Measurements from ENCODE around the gene CRYGB. TPM values are rescaled to one million over a fixed set of nuclear protein-coding genes. Genes with fewer than 3 reads are reported as not detected.
A peak's percentile ranks its signal among the peaks of the same experiment; 100 is the strongest.
"Not testable (repeated sequence)": the region's sequence is repeated elsewhere in the genome, so short reads cannot be mapped to it uniquely, and the experiment has no call there.

Gene CRYGB
- total RNA-seq, 1 donor from 2014 or later, result not detected

GRCh38 chr2:208150094-208150493 lies 4.1 kb upstream of the CRYGB start:
- DNase-seq (ENCODE audit: low read depth), result no peak

DNA sequence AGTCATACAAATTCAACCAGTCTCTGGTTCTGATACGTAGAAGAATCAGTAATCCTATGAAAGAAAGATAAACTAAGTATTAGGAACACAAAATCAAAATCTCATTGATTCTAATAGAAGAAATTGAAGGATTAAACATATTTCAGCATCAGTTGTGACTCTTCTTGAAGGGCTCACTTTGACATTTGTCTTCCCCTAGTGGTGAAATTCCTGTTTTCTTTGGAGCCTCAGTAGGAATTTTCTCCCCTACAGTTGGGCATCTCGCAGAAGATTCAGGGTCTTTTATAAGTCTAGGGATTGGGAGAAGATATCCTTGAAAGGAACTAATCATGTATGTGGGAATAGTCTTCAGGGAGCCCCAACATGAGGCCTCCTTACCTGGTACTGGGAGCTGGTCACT lies 2.8 kb upstream of the CRYGB start:
- no peak for DNase-seq (ENCODE audit: low read depth)

DNA sequence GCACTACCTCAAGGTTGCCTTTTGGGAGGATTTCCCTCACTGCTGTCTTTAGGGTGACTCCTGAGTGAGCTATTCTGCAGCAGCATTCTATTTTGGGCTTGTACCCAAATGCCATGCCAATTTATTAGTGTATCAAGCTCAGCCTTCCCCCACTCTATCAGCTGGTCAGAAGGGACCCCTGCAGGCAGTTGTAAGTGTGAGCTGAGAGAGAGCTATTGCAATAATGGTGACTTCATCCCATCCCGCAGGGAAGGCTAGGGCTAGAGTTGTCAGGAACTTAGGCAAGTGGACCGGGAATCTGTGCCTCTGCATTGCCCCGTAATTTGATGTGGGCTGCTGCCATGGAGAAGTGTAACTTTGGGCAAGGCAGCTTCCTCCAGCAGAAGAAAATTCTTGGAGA lies 1.8 kb upstream of the CRYGB start:
- DNase-seq (ENCODE audit: low read depth), result no peak

GRCh38 chr2:208147008-208147407 lies 1.1 kb upstream of the CRYGB start:
- DNase-seq (ENCODE audit: low read depth), result no peak

GRCh38 chr2:208142925-208143799 lies 2.8 kb downstream of the CRYGB start:
- DNase-seq (ENCODE audit: low read depth), result no peak

DNA sequence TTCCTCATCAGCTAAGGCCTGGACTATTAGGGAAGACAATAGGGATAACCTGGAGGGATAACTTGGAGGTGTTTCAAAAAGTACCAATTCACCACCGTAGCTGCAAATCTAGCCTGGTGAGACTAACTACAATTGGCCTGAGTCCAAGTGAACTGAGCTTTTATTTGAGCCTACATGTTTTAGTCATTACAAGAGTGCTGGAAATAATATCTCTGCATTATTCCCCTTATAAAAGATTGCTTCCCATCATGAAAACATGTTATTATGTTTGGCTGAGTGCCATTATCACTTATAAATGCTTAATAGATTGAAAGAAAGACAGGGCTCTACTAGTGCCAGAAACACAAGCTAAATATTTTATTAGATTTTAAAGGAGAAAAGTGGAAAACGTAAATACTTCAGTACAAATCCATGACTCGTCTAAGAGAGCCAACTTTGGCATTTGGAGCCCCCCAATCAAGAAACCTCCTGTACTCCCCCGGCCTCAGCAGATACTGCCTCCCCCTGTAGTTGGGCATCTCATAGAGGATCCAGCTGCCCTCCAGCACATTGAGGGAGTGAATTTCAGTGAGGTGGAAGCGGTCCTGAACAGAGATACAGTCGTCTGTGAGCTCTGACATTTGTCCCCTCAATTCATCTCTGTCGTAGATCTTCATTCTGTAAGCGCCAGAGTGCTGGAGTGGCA lies 3.6 kb downstream of the CRYGB start:
- DNase-seq (ENCODE audit: low read depth), result peak; percentile 26

GRCh38 chr2:208139447-208139846 lies 6.5 kb downstream of the CRYGB start:
- DNase-seq (ENCODE audit: low read depth), result no peak

DNA sequence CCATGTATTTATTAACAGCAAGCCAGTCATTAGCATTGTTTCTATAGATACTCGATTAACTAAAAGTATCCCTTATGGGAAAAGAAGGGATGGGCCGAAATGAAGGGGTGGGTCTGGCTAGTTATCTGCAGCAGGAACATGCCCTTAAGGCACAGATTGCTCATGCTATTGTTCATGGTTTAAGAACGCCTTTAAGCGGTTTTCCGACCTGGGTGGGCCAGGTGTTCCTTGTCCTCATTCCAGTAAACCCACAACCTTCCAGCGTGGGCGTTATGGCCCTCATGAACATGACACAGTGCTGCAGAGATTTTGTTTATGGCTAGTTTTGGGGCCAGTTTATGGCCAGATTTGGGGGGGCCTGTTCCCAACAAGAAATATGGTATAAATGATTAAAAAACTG lies 7.6 kb downstream of the CRYGB start:
- not testable (repeated sequence) for DNase-seq (ENCODE audit: low read depth)

GRCh38 chr2:208136716-208137094 lies 9.3 kb downstream of the CRYGB start:
- no peak for DNase-seq (ENCODE audit: low read depth)

GRCh38 chr2:208135794-208136715 lies 9.9 kb downstream of the CRYGB start:
- DNase-seq (ENCODE audit: low read depth), result no peak

- DNase-seq (ENCODE audit: low read depth), result no peak
These were observed 10.9 kb downstream of the CRYGB start for GRCh38 chr2:208134928-208135586.

DNA sequence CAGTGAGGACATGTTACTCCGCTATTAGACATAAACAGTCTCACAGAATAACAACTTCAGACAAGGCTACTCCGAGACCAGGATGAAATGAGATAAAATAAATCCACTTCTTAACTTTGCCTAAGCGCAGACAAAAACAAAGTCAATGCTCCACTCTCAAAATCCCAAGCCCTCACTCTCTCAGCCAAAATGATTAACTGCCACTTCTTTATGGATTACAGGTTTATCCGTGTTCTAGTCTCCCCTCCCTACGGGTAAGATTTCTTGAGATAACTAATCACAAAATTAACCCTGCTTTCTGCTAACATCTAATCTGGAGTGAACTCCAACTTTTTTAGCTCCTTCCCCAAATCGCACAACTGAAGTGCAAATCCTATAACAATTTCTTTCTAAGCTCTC lies 15.2 kb downstream of the CRYGB start:
- DNase-seq (ENCODE audit: low read depth), result no peak

DNA sequence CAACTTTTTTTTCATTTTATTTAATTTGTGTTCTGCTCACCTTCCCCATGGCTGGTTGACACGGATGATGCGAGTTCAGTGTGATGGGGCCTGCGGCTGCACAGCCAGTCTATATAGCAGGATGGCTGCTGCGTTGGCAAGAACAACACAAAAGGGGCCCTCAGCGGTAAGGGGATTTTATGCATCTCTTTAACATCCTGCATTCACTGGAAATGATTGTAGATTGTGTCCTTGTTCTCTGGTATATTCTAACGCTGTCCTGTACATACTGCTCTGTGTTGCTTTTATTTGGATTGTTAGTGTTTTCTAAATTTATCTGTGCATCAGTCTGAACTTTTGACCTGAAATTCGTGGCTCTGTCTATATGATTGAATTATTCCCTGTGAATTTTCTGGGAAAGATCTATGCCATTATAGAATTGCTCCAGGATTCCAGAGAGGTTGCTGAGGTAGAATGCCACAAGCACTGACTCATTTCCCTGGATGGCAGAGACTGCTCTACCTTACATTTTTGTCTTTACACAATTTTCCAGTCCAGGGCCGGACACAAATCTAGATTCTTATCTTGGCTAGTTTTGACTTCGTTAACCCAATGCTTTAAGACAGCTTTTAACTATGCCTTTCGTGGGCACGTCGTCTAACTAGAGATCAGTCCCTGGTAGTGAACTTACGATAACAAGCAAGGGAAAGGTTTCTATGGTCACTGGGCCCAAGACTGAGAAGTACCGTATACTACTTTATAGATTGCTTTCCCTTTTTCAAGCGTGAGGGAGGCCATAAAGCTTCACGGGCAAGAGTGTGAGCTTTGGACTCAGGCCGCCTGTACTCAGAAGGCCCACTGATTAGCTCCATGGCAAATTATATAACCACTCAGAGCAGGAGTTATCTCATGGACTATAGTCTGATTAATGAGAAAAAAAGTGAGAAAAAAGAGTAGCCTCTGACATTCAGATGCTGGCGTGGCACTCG lies 15.9 kb downstream of the CRYGB start, which contains the start of gene CRYGC:
TSS of gene CRYGC (minus strand) at position 85 of the 968 bp plus-strand sequence. CDS start at position 49, 36 bp downstream.
- DNase-seq (ENCODE audit: low read depth), result no peak

DNA sequence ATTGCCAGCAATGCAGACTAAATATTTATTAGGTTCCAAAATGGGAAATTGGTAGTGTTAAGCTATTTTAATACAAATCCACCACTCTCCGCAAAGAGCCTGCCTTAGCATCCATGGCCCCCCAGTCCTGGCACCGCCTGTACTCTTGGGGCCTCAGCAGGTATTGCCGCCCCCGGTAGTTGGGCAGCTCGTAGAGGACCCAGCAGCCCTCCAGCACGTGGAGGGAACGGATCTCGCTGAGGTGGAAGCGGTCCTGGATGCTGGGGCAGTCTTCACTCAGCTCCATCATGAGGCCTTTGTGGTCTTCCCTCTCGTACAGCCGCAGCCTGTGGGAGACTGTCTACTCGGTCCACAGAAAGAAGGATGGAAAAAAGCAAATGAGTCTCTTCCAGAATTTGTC lies 17.8 kb downstream of the CRYGB start:
- DNase-seq (ENCODE audit: low read depth), result no peak

- DNase-seq (ENCODE audit: low read depth), result no peak
These were observed 18.9 kb downstream of the CRYGB start for GRCh38 chr2:208127090-208127489.

- no peak for DNase-seq (ENCODE audit: low read depth)
These were observed 20.7 kb downstream of the CRYGB start for GRCh38 chr2:208125251-208125650.

- DNase-seq (ENCODE audit: low read depth), result not testable (repeated sequence)
These were observed 21.8 kb downstream of the CRYGB start, which contains the start of gene CRYGD for GRCh38 chr2:208124013-208124715. TSS of gene CRYGD (minus strand) at chr2:208124524. CDS start at chr2:208124473, 51 bp downstream.

- no peak for DNase-seq (ENCODE audit: low read depth)
These were observed 23.7 kb downstream of the CRYGB start for GRCh38 chr2:208122248-208122647.

GRCh38 chr2:208118918-208119317 lies 27.0 kb downstream of the CRYGB start:
- no peak for DNase-seq (ENCODE audit: low read depth)

Data from myocyte (in vitro differentiated cells).